Lower leg skin (tissue), 3 donors: Measurements from ENCODE around the gene RASL11B.

Source experiments
- POLR2A ChIP-seq, 2 donors: fragments of 450-650 bp; IDR thresholded peaks; one replicate each; pipeline ENCODE4 v1.6.1; 2016 to 2017; ENCODE audit warnings: antibody characterized with exemption in 2 of 2, mild to moderate bottlenecking in 1 of 2, moderate library complexity in 1 of 2
- TF ChIP-seq, protein P1 (sequence below), 3 donors: fragments of 450-650 bp; IDR thresholded peaks; one replicate each; pipeline ENCODE4 v1.5.1; 2016; ENCODE audit warnings: antibody characterized with exemption in 3 of 3, mild to moderate bottlenecking in 3 of 3, moderate library complexity in 2 of 3

DNA sequence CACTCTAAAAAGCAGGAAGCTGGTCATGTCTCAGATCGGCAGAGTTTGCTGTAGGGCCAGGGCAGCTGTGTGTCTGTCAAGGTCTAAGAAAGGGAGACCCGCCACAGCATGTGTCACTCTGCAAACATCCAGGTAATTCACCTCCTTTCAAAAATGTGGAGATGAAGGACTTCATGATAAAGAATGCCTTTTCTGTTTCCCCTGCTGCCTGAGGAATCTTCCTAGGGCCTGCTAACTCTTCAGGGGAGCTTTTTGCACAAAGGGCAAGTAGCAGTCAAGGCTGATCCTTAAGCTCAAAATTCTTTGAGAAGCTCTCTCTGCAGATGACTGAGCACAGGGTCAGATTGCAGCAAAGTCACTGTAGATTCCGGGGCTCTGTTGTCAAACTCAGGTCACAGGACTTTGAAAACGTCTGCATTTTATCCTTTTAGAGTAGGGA lies 21.1 kb downstream of the RASL11B start:
- TF ChIP-seq, protein P1, sequence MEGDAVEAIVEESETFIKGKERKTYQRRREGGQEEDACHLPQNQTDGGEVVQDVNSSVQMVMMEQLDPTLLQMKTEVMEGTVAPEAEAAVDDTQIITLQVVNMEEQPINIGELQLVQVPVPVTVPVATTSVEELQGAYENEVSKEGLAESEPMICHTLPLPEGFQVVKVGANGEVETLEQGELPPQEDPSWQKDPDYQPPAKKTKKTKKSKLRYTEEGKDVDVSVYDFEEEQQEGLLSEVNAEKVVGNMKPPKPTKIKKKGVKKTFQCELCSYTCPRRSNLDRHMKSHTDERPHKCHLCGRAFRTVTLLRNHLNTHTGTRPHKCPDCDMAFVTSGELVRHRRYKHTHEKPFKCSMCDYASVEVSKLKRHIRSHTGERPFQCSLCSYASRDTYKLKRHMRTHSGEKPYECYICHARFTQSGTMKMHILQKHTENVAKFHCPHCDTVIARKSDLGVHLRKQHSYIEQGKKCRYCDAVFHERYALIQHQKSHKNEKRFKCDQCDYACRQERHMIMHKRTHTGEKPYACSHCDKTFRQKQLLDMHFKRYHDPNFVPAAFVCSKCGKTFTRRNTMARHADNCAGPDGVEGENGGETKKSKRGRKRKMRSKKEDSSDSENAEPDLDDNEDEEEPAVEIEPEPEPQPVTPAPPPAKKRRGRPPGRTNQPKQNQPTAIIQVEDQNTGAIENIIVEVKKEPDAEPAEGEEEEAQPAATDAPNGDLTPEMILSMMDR (IDR thresholded peaks at IDR 0.05), result no peak
- no peak for TF ChIP-seq POLR2A (IDR thresholded peaks at IDR 0.05)
